Effector memory CD4-positive, alpha-beta T cell (primary cell): Measurements from ENCODE around the gene NBPF9.
"Not testable (repeated sequence)": the region's sequence is repeated elsewhere in the genome, so short reads cannot be mapped to it uniquely, and the experiment has no call there.

Experiments
- DNase-seq, 3 donors: peaks; one replicate each; pipeline ENCODE4 v3.0.0-alpha.2; 2020
- H3K27ac ChIP-seq: 2 replicates; pipeline ENCODE4 v1.7.0; 2013; ENCODE audit warnings: mild to moderate bottlenecking, low read length, moderate library complexity; ENCODE audit not compliant: insufficient read depth, poor library complexity, severe bottlenecking
- H3K27me3 ChIP-seq: replicated peaks from 2 replicates; pipeline ENCODE4 v1.7.0; 2013; ENCODE audit warnings: mild to moderate bottlenecking, low read length; ENCODE audit not compliant: insufficient read depth, control insufficient read depth, poor library complexity, severe bottlenecking
- H3K36me3 ChIP-seq: 2 replicates; pipeline ENCODE4 v1.7.0; 2013; ENCODE audit warnings: mild to moderate bottlenecking, low read length, moderate library complexity; ENCODE audit not compliant: control insufficient read depth, insufficient read depth
- H3K4me1 ChIP-seq: 2 replicates; pipeline ENCODE4 v1.7.0; 2013; ENCODE audit warnings: low read length, mild to moderate bottlenecking; ENCODE audit not compliant: control insufficient read depth, insufficient read depth, poor library complexity, severe bottlenecking
- H3K4me3 ChIP-seq: 2 replicates; pipeline ENCODE4 v1.7.0; 2013; ENCODE audit warnings: low read length, low read depth, mild to moderate bottlenecking; ENCODE audit not compliant: insufficient read depth, poor library complexity, severe bottlenecking
- H3K9me3 ChIP-seq: 2 replicates; pipeline ENCODE4 v1.7.0; 2013; ENCODE audit warnings: mild to moderate bottlenecking, low read length, moderate library complexity; ENCODE audit not compliant: control insufficient read depth
- total RNA-seq, 3 donors: gene quantifications; one replicate each; lab custom pipeline; 2026; lab: John Stamatoyannopoulos, UW

The NBPF9 gene, protein sequence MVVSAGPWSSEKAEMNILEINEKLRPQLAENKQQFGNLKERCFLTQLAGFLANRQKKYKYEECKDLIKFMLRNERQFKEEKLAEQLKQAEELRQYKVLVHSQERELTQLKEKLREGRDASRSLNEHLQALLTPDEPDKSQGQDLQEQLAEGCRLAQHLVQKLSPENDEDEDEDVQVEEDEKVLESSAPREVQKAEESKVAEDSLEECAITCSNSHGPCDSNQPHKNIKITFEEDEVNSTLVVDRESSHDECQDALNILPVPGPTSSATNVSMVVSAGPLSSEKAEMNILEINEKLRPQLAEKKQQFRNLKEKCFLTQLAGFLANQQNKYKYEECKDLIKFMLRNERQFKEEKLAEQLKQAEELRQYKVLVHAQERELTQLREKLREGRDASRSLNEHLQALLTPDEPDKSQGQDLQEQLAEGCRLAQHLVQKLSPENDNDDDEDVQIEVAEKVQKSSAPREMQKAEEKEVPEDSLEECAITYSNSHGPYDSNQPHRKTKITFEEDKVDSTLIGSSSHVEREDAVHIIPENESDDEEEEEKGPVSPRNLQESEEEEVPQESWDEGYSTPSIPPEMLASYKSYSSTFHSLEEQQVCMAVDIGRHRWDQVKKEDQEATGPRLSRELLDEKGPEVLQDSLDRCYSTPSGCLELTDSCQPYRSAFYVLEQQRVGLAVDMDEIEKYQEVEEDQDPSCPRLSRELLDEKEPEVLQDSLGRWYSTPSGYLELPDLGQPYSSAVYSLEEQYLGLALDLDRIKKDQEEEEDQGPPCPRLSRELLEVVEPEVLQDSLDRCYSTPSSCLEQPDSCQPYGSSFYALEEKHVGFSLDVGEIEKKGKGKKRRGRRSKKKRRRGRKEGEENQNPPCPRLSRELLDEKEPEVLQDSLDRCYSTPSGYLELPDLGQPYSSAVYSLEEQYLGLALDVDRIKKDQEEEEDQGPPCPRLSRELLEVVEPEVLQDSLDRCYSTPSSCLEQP (N-terminal part only)
- total RNA-seq, result 21.5 to 30.3 (median 28.3) reads per million in 3 donors

DNA sequence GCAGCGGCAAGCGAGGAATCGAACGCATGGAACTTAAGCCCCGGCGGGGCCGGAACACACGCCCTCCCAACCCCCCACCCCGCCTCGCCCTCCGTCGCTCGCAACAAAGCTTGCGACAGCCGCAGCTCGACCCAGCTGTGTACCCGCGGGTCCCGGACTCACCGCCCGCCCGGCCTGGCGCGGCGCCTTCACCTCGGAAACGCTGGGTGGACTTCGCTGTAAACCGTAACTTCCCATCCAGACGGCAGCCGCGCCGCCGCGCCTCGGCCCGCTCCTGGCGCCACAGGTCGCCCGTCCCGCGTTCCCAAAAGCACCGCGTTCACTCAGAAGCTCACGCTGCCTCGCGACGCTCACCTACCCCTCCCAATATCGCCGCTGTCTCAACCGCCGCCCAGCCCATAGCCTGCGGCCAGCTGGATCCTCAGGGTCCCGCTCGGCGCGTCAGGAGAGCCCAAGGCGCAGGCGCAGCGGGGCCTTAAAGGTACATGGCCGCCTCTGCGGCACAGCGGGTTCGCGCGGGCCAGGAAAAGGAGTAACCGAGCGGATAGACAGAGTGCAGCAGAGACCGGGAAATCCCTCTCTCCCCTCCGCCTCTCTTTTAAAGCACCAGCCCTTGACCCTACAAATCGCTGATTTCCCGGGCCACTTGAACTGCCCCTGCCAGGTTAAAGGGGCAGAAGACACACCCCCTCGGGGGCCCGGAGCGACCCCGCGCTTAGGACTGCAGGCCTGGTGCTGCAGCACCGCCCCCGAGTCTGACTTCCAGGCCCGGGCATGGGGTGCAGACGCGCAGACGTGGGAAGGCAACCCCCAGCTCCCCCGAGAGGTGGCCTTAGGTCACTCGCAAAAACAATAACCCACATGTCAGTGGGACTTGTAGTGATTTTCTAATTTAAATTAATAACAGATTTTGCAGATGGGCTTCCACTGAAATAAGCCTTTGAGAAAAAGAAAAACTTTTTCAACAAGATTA is at the start of gene NBPF9:
Gene NBPF9, minus strand, starts transcription at position 443 of the 973 bp plus-strand sequence. CDS start 21,412 bp downstream, outside the sequence.
- peak within 1 kb of the TSS; percentile 17 for H3K4me3 ChIP-seq
- H3K27me3 ChIP-seq, H3K27ac ChIP-seq, H3K4me1 ChIP-seq, H3K36me3 ChIP-seq, H3K9me3 ChIP-seq: not testable (repeated sequence)
- DNase-seq, result peak; percentile 2 to 28 (median 28)

DNA sequence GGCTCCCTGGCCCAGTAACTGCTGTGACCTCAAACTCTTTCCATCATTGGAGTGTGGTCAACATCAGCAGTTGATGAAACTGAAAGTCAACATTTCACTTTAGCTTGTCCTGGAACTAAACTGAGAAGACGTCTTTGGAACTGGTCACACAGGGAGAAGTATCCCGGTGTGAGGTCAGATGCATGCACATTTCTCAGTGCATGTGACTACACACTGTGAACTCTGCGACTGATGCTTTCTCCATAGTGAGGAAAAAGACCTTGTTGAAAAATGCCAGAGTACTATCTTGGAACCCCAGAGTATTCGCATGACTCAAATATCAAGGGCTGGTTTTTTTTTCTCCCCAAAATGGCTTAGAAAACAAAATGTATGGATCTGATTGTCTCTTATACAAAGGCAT is 46.6 kb upstream of the NBPF9 start:
- H3K36me3 ChIP-seq, DNase-seq, H3K4me1 ChIP-seq, H3K4me3 ChIP-seq, H3K27me3 ChIP-seq, H3K27ac ChIP-seq, H3K9me3 ChIP-seq: not testable (repeated sequence)

DNA sequence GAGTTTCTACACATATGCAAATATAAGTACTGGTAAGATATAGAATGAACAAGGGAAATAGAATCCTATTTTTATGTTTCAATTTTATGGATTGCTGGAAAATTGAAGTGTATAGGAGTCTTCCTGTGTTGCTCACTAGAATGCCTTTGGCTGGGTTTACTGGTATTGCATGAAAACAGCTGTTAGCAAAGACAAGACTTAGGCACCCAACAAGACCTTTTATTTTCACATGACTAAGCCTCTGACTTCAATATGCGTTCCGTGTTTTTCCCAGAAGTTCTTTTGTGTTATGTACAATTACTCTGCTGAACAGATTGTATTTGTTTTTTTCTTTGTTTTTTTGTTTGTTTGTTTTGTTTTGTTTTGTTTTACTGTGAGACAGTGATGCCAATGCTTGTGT is 34.2 kb upstream of the NBPF9 start:
- H3K9me3 ChIP-seq, H3K4me1 ChIP-seq, H3K27ac ChIP-seq, H3K4me3 ChIP-seq, DNase-seq, H3K36me3 ChIP-seq, H3K27me3 ChIP-seq: not testable (repeated sequence)

DNA sequence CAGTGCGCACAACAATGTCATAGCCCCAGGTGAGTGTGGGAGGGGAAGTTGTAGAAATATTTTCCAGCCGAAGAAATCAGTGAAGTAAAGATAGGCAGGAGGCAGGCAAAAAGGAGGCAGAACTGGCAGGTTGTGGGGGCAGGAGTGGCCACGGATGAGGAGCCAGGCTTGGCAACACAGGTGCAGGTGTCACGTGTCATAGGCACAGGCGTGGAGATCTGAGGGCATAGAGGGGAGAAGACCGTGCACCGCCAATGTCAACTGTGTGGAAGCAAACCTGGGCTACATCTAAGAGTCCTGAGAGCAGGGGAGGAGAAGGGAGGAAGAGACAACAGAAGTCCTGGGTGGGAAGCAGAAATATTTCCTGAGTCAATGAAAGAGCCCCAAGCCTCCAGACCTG is 27.6 kb upstream of the NBPF9 start:
- not testable (repeated sequence) for H3K4me1 ChIP-seq, H3K36me3 ChIP-seq, H3K27me3 ChIP-seq, H3K4me3 ChIP-seq, H3K27ac ChIP-seq, DNase-seq, H3K9me3 ChIP-seq

DNA sequence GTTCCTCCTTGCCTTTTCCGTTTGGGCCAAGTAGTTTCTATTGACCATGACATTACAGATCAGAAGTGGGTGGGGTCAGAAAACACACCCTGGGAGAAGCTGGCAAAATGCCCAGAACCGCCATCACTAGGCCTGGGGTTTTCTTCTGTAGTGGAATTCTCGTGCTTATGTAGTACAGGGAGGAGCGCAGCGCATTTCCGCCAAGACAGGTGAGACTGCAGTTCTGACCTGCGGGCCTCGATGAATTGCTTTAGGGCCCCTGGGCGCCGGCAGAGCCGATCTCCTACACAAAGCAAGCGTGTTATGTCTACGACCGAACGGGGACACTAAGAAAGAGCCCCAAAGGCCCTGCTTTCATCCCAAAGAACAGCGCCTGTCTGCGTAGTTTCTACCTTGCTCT is 25.9 kb upstream of the NBPF9 start:
- not testable (repeated sequence) for H3K4me1 ChIP-seq, H3K36me3 ChIP-seq, H3K9me3 ChIP-seq, H3K27ac ChIP-seq, H3K27me3 ChIP-seq, H3K4me3 ChIP-seq, DNase-seq

DNA sequence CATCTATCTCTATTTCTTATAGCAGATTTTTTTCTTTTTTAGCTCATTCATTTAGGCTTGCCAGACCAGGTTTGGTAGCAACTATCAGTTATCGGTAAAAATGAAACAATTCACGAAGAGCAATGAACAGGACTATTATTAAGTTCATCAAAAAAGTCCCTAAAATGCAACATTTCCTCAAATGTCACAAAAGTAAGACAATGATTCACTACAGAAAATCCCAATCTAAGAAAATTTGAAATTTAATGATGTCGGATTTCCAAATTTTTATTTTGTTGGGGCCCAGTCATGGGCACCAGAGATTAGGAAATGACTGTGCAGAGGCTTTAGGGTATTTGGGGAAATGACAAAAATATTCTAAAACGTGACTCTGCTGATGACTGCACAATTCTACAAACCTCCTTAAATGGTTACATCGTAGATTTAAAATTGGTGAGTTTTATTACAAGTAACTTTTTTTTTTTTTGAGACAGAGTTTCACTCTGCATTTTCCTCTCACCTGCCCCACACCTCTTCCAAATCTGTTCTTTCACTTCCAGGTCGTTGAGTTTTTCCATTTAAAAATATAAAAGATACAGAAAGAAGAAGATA is 23.3 kb upstream of the NBPF9 start:
- H3K36me3 ChIP-seq, DNase-seq, H3K9me3 ChIP-seq, H3K27ac ChIP-seq, H3K27me3 ChIP-seq, H3K4me3 ChIP-seq, H3K4me1 ChIP-seq: not testable (repeated sequence)

DNA sequence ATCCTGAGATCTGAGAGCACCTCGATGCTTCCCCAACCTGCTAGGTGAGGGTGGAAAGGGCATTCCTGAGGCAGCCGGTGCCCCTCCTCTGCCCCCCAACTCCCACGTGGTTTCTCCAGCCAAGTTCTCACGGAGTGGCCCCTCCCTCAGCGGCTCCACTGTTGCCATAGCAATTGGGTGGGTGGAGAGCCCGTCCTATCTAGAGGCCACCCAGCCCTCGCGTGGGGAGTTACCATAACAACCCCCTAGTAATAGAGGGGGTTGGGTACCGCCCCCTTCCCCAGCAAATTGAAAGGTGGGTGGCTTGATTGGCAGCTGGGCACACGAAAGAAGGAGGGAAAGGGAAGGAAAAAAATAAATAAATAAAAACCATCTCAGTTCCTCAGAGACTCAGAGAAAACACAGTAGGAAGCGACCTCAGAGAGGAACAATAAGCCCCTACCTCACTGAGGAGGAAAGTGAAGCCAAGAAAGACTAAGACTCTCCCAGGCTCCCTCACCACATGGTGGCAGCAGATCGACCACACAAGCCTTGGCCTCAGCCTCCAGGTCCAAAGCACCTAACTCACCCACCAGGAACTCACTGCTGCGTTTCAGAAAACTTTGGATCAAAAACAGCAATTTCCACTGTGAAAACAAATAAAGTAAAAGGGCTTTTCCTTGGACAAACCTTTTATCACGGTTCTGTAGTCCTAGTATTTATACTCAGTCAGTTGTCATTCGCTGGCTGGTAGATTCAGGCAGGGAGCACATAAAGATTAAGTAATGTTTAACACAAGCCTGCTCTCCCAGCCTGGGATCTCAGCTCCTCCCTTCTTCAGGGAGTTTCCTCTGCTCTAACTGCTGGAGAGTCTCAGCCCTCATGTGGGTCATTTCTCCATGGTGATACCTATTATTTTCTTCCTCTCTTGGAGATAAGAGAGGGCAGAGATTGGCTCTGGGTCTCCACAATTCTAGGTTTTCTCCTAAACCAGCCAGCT is 20.9 kb upstream of the NBPF9 start:
- DNase-seq, H3K9me3 ChIP-seq, H3K36me3 ChIP-seq, H3K27me3 ChIP-seq, H3K4me1 ChIP-seq, H3K4me3 ChIP-seq, H3K27ac ChIP-seq: not testable (repeated sequence)

DNA sequence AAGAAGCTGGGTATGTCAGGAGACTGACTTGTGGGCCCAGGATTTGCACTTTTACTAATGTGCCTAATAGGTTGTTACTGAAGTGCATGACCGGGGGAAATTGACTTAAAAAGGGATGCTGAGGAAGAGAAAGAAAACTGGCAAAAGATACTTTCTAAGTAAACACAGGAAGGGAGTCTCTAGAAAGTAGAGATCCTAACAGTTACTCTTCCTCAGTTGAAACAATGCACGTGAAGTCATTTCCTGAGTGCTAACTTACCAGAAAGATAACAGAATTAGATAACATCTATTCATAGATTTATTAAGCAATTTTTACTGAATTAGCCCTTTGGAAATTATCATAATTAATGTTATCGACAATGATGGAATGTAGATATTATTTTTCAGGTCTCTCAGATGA is 9.5 kb upstream of the NBPF9 start:
- not testable (repeated sequence) for H3K36me3 ChIP-seq, H3K27me3 ChIP-seq, DNase-seq, H3K27ac ChIP-seq, H3K9me3 ChIP-seq, H3K4me1 ChIP-seq, H3K4me3 ChIP-seq
